Ishikawa (cell line): ENCODE results near the gene RHBDL3.

Experiments used
- CEBPB ChIP-seq: IDR thresholded peaks from 2 replicates; pipeline ENCODE4 v1.6.1; 2012
- CREB1 ChIP-seq: IDR thresholded peaks from 2 replicates; pipeline ENCODE4 v1.6.1; 2012; ENCODE audit warnings: low read depth
- EGR1 ChIP-seq: IDR thresholded peaks from 2 replicates; pipeline ENCODE4 v1.6.1; 2012
- EP300 ChIP-seq: IDR thresholded peaks from 2 replicates; pipeline ENCODE4 v1.6.1; 2012; ENCODE audit warnings: borderline replicate concordance
- NFIC ChIP-seq: IDR thresholded peaks from 2 replicates; pipeline ENCODE4 v1.6.1; 2012
- RAD21 ChIP-seq: IDR thresholded peaks from 2 replicates; pipeline ENCODE4 v1.6.1; 2012; ENCODE audit warnings: low read depth
- TAF1 ChIP-seq: IDR thresholded peaks from 2 replicates; pipeline ENCODE4 v1.6.1; 2012; ENCODE audit warnings: low read depth, mild to moderate bottlenecking
- TCF12 ChIP-seq: IDR thresholded peaks from 2 replicates; pipeline ENCODE4 v1.6.1; 2012; ENCODE audit warnings: low read depth
- TEAD4 ChIP-seq: IDR thresholded peaks from 2 replicates; pipeline ENCODE4 v1.6.1; 2012
- YY1 ChIP-seq: IDR thresholded peaks from 2 replicates; pipeline ENCODE4 v1.6.1; 2012; ENCODE audit warnings: low read depth
- ZBTB7A ChIP-seq: IDR thresholded peaks from 2 replicates; pipeline ENCODE4 v1.6.1; 2012; ENCODE audit warnings: low read depth
- TF ChIP-seq, protein P1 (sequence below): IDR thresholded peaks from 2 replicates; pipeline ENCODE4 v1.6.1; 2012; ENCODE audit warnings: low read depth, mild to moderate bottlenecking
- TF ChIP-seq, protein P2 (sequence below): IDR thresholded peaks from 2 replicates; pipeline ENCODE4 v1.6.1; 2012

DNA sequence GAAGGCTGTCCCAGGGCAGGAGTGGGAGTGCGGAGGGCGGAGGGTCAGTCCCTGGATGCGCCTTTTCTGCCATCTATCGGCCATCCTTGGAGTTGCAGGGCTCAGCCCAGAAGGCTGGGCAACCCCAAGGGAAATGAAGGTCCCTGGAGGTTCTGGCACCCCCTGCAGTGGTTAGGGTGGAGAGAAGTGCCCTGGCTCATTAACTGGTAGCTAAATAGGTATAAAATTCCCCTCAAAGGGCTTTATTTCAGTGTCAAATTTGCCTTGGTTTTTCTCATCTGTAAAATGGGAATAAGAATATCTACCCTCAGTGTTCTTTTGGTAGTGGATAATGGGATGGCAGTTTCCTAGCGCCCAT, 53.9 kb downstream of the RHBDL3 start:
- TF ChIP-seq TEAD4 (no peak), CREB1 (no peak), NFIC (no peak), EGR1 (no peak), YY1 (no peak), CEBPB (no peak), TAF1 (no peak), RAD21 (peak; percentile 99), TCF12 (no peak), EP300 (no peak), ZBTB7A (no peak)
- TF ChIP-seq, protein P1, sequence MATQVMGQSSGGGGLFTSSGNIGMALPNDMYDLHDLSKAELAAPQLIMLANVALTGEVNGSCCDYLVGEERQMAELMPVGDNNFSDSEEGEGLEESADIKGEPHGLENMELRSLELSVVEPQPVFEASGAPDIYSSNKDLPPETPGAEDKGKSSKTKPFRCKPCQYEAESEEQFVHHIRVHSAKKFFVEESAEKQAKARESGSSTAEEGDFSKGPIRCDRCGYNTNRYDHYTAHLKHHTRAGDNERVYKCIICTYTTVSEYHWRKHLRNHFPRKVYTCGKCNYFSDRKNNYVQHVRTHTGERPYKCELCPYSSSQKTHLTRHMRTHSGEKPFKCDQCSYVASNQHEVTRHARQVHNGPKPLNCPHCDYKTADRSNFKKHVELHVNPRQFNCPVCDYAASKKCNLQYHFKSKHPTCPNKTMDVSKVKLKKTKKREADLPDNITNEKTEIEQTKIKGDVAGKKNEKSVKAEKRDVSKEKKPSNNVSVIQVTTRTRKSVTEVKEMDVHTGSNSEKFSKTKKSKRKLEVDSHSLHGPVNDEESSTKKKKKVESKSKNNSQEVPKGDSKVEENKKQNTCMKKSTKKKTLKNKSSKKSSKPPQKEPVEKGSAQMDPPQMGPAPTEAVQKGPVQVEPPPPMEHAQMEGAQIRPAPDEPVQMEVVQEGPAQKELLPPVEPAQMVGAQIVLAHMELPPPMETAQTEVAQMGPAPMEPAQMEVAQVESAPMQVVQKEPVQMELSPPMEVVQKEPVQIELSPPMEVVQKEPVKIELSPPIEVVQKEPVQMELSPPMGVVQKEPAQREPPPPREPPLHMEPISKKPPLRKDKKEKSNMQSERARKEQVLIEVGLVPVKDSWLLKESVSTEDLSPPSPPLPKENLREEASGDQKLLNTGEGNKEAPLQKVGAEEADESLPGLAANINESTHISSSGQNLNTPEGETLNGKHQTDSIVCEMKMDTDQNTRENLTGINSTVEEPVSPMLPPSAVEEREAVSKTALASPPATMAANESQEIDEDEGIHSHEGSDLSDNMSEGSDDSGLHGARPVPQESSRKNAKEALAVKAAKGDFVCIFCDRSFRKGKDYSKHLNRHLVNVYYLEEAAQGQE: no peak
- TF ChIP-seq, protein P2, sequence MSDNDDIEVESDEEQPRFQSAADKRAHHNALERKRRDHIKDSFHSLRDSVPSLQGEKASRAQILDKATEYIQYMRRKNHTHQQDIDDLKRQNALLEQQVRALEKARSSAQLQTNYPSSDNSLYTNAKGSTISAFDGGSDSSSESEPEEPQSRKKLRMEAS: no peak
